HFF-Myc (cell line): ENCODE measurements around the gene SYT1.

Experiments used
- DNase-seq: peaks from one replicate; pipeline ENCODE4 v3.0.0-alpha.2; 2011; ENCODE audit warnings: low read depth; ENCODE audit errors: extremely low read depth
- H3K4me3 ChIP-seq: replicated peaks from 2 replicates; pipeline ENCODE4 v1.5.1; 2011; ENCODE audit warnings: low read depth, mild to moderate bottlenecking, control low read depth, low read length
- CTCF ChIP-seq: IDR thresholded peaks from 2 replicates; pipeline ENCODE4 v1.5.1; 2012; ENCODE audit warnings: mild to moderate bottlenecking, low read depth, low read length, control low read depth; ENCODE audit errors: missing control alignments

SYT1 gene

GRCh38 chr12:79115743-79116142 lies 251.2 kb downstream of the SYT1 start:
- DNase-seq = no peak
- no peak overlapping the region for H3K4me3 ChIP-seq
- TF ChIP-seq CTCF = no peak

GRCh38 chr12:79119796-79120195 lies 255.2 kb downstream of the SYT1 start:
- no peak for DNase-seq
- no peak overlapping the region for H3K4me3 ChIP-seq
- TF ChIP-seq CTCF = no peak

GRCh38 chr12:79121486-79121885 lies 256.9 kb downstream of the SYT1 start:
- no peak overlapping the region for H3K4me3 ChIP-seq
- no peak for DNase-seq
- TF ChIP-seq CTCF = peak; percentile 41

GRCh38 chr12:79124385-79124784 lies 259.8 kb downstream of the SYT1 start:
- no peak for DNase-seq
- no peak for TF ChIP-seq CTCF
- H3K4me3 ChIP-seq = no peak overlapping the region

- H3K4me3 ChIP-seq = no peak overlapping the region
- no peak for DNase-seq
- no peak for TF ChIP-seq CTCF
Measured at GRCh38 chr12:79125358-79125757, 260.8 kb downstream of the SYT1 start.

GRCh38 chr12:79127271-79127751 lies 262.7 kb downstream of the SYT1 start:
- DNase-seq = peak; percentile 7

More at GRCh38 chr12:79127271-79127751, 262.7 kb downstream of the SYT1 start:
- H3K4me3 ChIP-seq = no peak overlapping the region
- no peak for TF ChIP-seq CTCF
